Mesenteric fat pad (tissue), 1 donor: ENCODE measurements around the gene MCOLN1. TPM values are rescaled to one million over a fixed set of nuclear protein-coding genes. Genes with fewer than 3 reads are reported as not detected.
"Not testable (repeated sequence)": the region's sequence is repeated elsewhere in the genome, so short reads cannot be mapped to it uniquely, and the experiment has no call there.

ENCODE experiments used
- DNase-seq: peaks from one replicate; pipeline ENCODE4 v3.0.0-alpha.2; 2020; ENCODE audit warnings: low spot score
- total RNA-seq: library from RNA; stranded (reverse); fragmentation: NEBNext Ultra II Directional; extraction: Animal tissue kit (Norgen Biotek cat#: 25700); gene quantifications from one replicate; pipeline ENCODE4 v1.2.1, GENCODE V29; 2021
- donor health status: DM: yes; HTN: yes; CAD: no.

Gene MCOLN1
- total RNA-seq, 1 donor from 2014 or later = 55.5 TPM

DNA sequence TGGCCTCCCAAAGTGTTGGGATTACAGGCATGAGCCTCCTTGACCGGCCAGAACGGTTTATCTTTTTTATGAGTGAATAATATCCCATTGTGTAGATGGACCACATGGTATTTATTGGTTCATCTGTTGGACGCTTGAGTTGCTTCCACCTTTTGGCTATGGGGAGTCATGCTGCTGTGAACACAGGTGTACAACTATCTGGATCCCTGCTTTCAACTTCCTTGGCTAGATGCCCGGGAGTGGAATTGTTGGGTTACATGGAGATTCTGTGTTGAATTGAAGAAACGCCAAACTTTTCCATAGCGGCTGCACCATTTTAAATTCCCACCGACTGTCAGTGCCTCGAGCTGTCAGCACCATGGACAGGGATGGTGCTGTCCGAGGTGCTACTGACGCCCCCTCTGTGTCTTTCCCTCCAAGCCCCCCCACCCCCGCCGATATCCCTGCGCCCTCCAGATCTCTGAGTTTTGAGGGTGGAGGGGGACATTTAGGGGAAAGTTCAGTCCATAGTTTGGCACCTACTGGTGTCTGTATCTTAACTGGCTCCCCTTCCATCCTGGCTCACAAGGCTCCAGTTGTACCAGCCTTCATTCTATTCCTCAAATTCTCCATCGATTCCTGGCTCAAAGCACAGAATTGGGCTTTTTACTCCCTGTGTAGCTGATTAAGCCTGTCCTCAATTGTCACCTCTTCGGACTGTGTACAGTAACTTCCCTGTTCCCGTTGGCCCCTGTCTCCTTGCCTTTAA, 40.4 kb downstream of the MCOLN1 start:
- no peak for DNase-seq

- DNase-seq = no peak
Measured at GRCh38 chr19:7564866-7565265, 42.4 kb downstream of the MCOLN1 start.

DNA sequence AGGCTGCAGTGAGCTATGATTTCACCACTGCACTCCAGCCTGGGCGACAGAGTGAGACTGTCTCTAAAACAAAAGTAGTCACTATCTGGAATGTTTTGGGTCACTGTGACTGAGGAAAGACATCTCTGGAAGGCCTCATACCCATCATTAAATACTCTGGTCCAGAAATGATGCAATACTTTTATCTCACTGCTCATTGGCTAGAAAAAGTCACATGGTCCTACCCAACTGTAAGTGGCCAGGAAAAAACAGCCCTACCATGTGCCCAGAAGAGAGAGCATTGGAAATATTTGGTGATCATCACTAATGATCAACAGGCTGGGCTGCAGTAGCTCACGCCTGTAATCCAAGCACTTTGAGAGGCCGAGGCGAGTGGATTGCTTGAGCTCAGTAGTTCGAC, 42.9 kb downstream of the MCOLN1 start:
- DNase-seq = no peak

DNA sequence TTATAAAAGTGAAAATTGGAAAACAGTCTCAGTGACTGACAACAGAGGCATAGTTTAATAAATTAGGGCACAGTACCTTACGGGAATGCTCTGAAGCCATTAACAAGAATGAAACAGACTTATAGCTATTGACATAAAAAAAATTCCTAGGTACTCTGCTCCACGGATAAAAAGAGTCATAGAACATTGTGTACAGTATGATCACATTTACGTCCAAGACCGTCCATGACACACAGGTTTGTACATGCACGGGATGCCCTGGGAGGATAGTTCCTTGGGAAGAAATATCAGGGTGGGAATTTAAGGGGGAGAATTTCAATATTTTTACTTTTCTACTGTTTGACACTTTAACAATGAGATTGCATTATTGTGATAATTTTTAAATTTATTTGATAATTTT, 48.3 kb downstream of the MCOLN1 start:
- DNase-seq = no peak

DNA sequence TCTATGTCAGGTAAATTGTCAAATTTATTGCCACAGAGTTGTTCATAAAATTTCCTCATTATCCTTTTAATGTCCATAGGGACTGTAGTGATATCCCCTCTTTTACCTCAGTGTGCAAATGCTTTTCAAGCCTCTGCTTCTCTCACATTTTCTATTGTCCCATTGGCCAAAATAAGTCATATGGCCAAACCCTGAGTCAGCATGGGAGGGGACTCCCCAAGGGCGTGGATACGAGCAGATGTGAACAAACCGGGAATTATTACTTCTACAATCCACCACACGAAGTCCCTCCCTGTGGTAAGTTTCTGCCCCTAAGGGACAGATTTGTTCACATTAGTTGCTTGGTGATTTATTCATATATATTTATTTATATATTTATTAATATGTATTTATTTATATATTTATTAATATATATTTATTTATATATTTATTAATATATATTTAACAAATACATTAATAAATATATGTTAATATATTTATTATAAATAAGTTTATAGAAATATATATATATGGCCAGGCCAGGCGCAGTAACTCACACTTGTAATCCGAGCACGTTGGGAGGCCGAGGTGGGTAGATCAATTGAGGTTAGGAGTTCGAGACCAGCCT, 53.1 kb downstream of the MCOLN1 start:
- DNase-seq = no peak

DNA sequence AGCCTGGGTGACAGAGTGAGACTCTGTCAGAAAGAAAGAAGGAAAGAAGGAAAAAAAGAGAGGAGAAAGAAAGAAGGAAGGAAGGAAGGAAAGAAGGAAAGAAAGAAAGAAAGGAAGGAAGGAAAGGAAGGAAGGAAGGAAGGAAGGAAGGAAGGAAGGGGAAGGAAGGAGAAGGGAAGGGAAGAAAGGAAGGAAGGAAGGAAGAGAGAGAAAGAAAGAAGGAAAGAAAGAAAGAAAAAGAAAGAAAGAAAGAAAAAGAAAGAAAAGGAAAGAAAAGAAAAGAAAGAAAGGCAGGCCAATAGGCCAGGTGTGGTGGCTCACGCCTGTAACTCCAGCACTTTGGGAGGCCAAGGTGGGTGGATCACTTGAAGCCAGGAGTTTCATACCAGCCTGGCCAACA, 55.0 kb downstream of the MCOLN1 start:
- not testable (repeated sequence) for DNase-seq

DNA sequence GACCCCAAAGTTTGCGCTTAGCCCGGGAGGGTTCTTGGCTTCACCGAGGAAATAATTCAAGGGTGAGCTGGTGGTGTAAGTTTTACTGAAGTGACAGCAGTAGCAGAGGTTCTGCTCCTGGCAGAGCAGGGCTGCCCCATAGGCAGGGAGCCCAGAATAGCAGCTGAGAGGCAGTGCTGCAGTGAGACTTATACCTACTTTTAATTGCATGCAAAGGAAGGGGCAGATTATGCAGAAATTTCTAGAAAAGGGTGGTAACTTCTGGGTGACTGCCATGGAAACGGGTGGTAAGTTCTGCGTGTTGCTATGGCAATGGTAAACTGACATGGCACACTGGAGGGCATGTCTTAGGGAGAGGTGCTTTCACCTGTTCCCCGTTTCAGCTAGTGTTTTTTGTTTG, 55.7 kb downstream of the MCOLN1 start:
- no peak for DNase-seq

GRCh38 chr19:7579182-7579581, 56.8 kb downstream of the MCOLN1 start:
- DNase-seq = no peak

- no peak for DNase-seq
Measured at GRCh38 chr19:7582446-7582845, 60.0 kb downstream of the MCOLN1 start.

Other genes starting within 250 kb of the MCOLN1 start
- 75.5 TPM for gene INSR, start 228.2 kb upstream of the MCOLN1 start, total RNA-seq
- gene ARHGEF18, start 173.7 kb upstream of the MCOLN1 start, total RNA-seq = 18.4 TPM
- gene PEX11G, start 33.6 kb upstream of the MCOLN1 start, total RNA-seq = 3.5 TPM
- 59.1 TPM for gene ZNF358, start 6.5 kb upstream of the MCOLN1 start, total RNA-seq
- 84.8 TPM for gene PNPLA6, start 13.1 kb downstream of the MCOLN1 start, total RNA-seq
- 0.32 TPM for gene CAMSAP3, start 73.2 kb downstream of the MCOLN1 start, total RNA-seq
- 19.5 TPM for gene XAB2, start 106.9 kb downstream of the MCOLN1 start, total RNA-seq
- gene PET100, start 107.2 kb downstream of the MCOLN1 start, total RNA-seq = 98.6 TPM
- gene PCP2, start 111.1 kb downstream of the MCOLN1 start, total RNA-seq = not detected
- gene STXBP2, start 114.5 kb downstream of the MCOLN1 start, total RNA-seq = 60.4 TPM
- 4.8 TPM for gene RETN, start 146.4 kb downstream of the MCOLN1 start, total RNA-seq
- 9.1 TPM for gene MCEMP1, start 154.5 kb downstream of the MCOLN1 start, total RNA-seq
- 107 TPM for gene TRAPPC5, start 158.2 kb downstream of the MCOLN1 start, total RNA-seq
- 0.67 TPM for gene FCER2, start 179.5 kb downstream of the MCOLN1 start, total RNA-seq
- 10.1 TPM for gene CLEC4G, start 209.5 kb downstream of the MCOLN1 start, total RNA-seq
- 63.5 TPM for gene CD209, start 224.9 kb downstream of the MCOLN1 start, total RNA-seq
- not detected for gene CLEC4M, start 240.6 kb downstream of the MCOLN1 start, total RNA-seq